GOT3 (cell line): ENCODE measurements around the gene FHOD1.

Source experiments
- DNase-seq: peaks from one replicate; lab custom pipeline; 2025; ENCODE audit warnings: mixed read lengths; lab: John Stamatoyannopoulos, UW

The FHOD1 gene

DNA sequence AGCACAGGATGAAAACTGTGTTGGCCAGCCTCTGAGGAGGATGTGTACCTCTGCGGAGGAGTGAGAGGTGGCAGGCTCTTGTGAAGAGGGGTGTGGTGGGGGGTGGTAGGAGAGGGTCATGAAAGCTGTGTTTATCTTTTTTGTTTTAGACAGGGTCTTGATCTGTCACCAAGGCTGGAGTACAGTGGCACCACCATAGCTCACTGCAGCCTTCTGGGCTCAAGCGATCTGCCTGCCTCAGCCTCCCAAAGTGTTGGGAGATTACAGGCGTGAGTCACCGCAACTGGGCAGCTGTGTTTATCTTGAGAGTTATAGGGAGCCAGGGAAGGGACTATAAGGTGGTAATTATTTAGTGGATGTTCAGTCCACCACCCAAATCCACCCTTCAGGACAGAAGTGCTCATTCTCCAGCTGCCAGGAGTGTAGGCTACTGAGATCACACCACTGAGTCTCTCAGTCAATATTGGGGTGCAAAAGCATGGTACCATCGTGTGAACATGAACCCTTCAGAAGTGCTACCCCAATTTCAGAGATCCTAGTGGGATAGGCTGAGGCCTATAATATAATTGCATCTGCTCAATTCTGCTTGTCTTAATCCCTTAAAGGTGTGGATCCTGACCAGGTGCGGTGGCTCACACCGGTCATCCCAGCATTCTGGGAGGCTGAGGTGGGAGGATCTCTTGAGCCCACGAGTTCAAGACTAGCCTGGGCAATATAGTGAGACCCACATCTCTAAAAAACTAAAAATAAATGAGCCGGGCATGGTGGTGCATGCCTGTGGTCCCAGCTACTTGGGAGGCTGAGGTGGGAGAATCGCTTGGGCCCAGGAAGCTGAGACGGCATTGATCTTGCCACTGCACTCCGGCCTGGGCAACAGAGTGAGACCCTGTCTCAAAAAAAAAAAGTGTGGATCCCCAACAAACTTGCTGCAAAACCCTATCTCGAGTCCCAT lies 56.6 kb downstream of the FHOD1 start:
- DNase-seq = no peak

DNA sequence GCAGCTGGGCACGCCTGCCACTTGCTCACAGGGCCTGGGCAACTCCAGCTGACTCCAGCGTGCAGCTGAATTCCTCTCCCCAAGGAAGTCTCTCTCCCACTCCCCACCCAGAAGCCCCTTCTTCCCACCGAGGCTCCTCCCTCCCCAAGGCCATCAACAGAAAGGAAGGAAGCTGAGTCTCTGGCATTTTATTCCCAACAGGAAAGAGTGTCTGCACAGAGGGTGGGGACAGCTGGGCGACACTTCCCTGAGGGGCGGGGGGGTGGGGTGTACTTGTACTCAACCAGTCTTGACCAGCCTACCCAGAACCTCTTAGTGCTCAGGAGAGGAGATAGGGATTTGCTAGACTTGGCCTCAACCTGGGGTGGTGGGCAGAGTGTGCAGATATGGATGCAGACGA lies 57.2 kb downstream of the FHOD1 start, which contains the start of gene EXOC3L1:
Gene EXOC3L1, minus strand, starts transcription at position 96 of the 400 bp plus-strand sequence. CDS start 460 bp downstream, outside the sequence.
- no peak for DNase-seq

DNA sequence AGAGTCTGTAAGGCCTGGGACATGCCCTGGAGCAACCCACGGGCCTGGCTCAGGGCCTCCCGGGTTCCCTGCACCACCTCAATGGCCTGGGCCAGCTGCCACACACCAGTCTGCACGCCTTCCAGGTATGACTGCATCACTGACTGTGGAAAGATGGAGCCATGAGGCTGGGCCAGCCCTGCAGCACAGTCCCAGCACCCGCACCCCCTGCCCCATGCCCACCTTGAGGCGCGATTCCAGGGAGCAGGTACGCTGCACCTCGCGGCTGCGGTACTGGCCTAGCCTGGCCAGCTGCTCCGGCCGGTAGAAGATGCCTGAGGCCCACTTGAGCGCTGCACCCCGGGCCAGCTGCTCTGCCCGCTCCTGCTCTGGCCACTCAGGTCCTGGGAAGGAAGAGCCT lies 58.5 kb downstream of the FHOD1 start:
- DNase-seq = no peak

DNA sequence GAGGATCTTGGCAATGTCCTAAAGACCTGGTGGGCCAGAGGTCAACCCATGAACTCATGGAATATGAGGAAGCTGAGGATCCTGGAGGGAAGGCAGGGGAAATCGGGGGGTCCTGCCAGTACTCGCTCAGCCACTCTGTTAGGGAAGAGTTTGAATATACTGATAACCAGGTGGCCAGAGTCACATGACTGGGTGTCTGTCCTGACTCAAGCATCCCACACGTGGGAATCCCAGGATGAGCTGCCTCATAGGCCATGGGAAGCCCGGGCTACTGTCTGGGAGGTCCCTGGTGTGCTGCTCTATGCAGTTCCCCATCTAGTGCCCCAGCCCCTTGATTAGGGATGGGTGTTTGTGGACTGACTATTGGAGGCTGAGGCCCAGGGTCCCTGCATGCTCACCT lies 59.0 kb downstream of the FHOD1 start:
- no peak for DNase-seq

DNA sequence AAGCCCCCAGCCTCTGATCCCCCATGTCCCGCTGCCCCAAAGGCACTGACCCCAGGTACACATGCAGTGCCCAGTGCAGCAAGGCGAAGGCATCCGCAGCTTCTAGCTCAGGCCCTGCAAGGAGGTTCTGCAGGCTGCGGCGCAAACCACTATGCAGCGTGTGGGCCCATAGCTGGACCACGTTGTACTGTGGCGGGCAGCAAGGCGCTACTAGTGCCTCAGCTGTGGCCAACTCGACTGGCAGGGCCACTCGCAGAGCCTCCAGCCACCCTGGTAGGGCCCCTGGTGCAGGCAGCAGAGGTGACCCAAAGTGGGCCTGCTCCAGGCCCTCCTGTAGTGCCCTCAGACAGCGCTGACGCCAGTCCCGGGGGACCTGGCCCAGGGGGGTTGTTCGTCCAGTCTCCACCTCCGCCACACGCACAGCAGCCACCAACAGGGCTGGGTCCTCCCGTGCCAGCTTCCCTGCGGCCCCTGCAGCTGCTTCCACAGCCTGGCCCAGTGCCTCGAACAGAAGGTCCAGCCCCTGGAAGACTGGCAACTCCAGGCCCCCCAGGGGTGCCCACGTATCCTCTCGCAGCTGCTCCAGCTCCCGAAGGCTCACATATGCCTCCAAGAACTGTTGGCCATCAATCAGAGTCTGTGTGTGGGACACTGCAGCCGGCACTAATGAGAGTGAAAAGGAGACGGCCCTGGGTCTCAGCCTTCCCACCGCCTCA lies 59.9 kb downstream of the FHOD1 start:
- DNase-seq = no peak

DNA sequence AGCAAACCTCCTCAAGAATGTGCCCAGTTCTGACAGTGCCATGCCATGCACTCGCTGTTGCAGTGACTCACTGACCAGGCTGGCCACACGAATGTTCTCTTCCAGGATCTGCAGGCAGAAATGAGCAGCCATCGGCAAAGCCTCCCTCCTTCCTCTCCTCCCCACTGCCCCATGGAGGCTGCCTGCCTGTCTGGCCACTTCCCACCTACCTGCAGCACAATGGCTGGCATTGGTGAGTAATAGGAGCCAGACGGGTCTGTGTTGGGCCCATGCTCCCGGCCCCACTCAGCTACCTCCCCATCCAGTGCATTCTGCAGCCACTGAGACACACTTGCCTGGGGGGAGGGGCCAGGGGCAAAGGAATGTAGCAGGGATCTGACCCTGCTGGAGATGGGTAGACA lies 60.7 kb downstream of the FHOD1 start:
- DNase-seq = no peak

DNA sequence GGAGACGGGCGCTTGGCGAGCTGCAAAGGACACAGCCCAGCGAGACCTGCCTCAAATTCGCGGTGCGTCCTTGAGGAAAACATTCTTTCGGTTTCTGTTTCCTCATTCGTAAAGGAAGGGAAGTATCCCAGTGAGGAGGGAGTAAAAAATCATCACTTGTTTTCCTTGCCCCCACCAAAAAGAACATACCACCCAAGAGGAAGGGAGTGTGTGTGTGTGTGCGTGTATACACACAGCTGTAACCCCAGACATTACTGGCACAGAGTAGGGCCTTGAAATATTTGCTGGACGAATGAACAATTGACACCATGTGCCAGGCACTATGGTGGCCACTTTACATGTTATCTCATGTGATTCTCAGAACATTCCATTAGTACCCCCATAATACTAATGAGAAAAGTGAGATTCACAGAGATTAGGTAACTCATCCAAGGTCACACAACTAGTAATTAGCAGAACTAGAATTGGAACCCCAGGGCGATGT lies 61.6 kb downstream of the FHOD1 start:
- no peak for DNase-seq

DNA sequence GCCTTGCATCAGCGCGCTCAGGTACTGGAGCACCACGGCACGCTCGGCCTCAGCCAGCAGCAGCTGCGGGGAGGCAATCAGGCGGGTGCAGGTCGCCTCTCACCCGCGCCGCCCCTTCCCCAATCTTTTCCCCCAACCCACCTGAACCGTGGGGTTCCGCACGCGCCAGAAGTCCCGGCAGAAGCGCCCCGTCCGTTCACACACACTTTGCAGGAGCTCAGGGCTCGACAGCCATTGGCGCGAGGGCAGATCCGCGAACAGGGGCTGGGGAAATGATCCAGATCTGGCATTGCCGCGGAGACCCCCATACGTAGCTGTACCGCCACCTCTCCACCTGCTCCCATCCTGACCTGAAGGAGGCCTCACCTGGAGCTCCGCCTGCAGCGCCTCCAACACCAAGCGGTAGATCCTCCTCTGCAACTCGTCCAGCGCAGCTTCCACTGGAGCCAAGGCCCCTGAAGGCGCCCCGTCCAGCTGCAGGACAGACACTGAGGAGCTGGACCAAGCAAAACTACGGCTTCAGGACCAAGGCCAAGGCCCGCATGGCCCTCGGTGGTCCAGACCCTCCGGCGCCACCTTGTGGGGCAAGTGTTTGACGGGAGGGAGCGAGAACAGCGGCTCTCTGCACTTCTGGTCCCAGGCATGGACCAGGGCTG lies 62.2 kb downstream of the FHOD1 start:
- peak; percentile 80 for DNase-seq

DNA sequence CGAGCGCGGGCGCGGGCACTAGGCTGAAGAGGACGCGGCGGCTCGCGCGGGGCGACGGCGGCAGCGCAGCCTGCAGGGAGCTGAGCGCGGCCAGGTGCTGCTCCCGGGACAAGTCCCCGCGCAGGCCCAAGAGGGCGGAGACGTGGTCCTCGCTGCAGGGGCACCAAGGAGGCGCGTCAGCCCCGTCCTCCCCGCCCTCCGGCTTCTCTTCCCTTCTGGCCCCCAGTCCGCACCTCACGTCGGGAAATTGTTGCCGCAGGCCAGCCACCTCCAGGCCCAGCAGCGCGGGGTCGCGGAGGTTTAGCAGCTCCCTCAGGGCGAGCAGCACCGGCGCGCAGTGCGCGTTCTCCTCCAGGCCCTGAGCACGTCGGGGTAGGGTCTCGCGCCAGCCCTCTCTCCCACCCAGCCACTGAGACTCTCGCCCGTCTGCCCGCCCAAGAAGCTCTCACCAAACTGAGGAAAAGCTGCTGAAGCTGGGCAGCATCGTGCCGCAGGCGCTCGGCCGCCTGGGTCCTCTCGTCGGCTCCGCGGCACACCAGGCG lies 62.8 kb downstream of the FHOD1 start:
- DNase-seq = no peak

DNA sequence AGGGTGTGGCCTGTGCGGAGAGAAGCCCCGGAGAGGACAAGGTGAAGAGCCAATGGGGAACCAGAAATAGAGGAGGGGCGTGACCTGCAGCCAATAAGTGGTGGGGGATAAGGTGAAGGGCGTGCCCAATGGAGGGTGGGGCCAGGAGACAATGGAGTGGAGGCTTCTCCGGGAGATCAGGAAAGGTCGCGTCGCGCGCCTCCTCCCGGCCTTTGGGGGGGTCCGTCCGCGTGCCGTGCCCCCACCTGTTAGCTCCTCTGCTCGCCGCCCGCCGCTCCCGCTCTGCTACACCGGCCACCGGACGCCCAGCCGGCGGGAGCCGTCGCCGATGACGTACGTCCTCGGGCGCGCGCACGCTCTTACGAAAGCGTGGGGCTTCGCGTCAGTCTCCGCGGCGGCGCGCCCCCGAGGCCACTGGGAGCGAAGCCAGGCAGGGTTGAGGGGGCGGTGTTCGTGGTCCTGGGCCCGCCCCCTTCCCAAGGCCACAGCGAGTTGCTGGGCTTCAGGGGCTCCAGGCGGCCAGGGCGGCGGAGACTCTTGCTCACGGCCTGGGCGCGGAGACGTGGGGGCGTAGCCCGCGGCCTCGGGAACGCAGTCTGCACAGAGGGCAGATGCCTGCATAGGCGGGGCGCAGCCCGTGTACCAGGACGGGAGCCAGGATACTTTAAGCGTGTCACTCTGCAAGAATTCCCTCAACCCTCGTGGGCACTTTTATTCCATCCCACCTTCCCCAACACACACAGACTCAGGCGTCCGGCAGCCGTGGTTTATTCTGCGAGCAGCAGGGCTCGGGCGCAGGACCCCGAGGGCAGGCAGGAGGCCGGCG lies 63.4 kb downstream of the FHOD1 start, which contains the start of gene MATCAP1:
Gene MATCAP1, minus strand, starts transcription at position 337 of the 826 bp plus-strand sequence. CDS start 3,353 bp downstream, outside the sequence.
- peak; percentile 88 for DNase-seq

DNA sequence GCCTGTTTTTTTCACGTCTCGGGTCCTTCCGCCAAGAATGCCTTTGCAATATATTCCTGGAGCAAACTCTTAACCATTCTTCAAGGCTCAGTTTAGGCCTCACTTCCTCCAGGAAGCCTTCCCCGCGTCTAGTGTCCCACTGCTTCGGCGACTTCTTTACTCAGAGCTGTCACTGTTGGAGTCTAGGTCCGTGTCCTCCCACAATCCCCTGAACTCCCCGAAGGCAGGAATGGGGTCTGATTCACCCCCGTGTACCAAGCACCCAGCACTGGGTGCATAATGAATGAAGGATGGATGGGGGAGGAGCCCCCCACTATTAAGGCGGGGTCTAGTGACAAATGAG lies 64.0 kb downstream of the FHOD1 start:
- no peak for DNase-seq

DNA sequence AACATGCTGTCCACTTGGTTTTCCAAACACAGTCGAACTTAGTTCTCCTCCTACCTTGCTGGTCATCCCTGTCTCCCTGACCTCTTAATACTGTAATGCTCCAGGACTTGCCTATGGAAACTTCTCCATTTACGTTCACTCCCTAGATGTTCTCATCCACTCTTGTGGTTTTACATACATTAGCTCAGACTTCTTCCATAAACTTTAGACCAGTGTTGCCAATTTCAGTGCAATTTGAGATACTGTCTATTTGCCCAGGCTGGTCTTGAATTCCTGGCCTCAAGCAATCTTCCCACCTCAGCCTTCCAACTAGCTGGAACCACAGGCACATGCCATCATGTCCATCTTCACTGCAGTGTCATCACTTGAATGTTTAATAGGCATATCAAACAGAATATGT lies 65.0 kb downstream of the FHOD1 start:
- DNase-seq = no peak

DNA sequence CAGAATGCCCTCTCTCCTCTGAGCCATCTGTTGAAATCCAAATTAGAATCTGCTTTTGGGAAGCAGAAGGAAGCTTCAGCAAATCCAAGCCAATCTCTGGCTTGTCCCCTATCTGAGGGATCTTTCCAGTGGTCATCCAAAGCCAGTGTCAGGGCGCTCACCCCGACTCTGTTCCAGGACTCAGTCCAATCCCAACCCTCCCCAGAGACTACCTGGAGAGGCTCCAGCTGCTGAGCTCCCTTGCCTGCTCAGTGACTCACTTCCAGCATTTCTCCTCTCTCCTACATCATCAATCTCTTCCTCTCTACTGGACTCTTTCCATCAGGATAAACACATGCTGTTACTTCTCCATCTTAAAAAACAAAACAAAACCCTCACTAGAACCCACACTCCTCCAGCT lies 65.9 kb downstream of the FHOD1 start:
- no peak for DNase-seq

DNA sequence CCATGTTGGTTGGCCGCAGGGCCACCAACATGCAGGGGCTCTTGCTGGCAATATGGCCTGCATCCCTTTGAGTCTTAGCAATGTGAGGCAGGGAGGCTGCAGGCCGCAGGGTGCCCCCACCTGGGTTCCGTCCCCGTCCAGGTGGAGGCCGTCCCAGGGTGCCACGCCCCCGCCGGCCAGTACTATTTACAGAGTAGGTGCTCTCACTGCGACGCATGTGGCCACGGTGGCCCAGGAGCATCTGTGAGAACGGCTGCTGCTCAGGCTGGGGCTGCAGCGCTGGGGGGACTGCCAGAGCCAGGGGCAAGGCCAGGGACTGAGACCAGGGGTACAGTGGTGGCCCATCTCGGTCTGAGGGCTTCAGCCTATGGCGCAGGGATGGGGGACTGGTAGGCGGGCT lies 67.1 kb downstream of the FHOD1 start:
- DNase-seq = no peak

DNA sequence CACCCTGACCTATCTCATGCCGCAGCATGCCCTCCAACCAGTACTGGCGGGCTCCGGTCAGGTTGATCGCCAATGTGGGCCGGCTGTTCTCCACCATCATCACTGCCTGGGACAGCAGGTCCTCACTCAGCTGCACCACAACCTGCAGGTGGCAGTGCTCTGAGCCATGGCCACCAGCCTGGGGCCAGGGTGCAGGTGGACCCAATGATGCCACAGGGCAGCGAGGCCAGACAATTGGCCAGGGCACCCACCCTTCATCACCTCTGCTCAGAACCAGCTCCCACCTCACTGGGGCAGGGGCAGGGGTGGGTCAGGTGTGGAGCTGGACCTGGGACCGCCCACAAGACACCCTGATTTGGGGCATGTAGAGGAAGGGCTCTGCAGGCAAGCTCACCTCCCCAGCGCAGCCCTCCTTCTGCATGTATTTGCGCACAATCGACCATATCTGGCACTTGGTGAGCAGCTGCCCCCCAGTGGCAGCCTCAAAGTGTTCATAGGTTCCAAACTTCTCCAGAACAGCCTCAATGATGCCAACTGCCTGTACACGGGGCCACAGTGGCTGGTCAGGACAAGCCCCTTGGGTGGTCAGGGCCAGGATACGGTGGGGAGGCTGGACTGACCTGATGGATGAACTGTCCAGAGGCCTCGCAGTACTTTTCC lies 67.7 kb downstream of the FHOD1 start:
- no peak for DNase-seq
